T follicular helper cell (primary cell): ENCODE results near the gene CAPNS2.

Experiments used
- DNase-seq: peaks from one replicate; pipeline ENCODE4 v3.0.0-alpha.2; 2020; ENCODE audit warnings: low read depth
- total RNA-seq, 2 experiments: gene quantifications; one replicate each; lab custom pipeline; 2026; lab: John Stamatoyannopoulos, UW

The CAPNS2 gene
- total RNA-seq: 0 reads per million in 2 experiments

DNA sequence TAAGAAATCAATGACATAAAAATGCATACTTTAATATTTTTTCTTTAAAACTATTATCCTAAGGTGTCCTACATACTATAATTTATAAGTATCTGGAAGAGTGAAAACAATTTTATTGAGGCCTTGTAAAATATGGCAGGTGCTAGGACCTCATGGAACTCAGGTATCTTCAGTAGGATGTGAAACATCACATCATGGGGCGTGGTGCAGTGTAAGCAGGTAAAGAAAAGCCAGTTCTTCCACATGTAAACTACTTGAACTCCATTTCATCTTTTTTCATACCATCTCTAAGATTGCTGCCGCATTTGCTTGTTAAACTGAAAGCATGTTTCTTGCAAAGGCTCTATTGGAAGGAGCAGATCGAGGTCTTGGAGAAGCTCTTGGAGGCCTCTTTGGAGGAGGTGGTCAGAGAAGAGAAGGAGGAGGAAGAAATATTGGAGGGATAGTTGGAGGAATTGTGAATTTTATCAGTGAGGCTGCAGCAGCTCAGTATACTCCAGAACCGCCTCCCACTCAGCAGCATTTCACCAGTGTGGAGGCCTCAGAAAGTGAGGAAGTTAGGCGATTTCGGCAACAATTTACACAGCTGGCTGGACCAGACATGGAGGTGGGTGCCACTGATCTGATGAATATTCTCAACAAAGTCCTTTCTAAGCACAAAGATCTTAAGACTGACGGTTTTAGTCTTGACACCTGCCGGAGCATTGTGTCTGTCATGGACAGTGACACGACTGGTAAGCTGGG lies at the start of gene CAPNS2:
TSS of gene CAPNS2 (plus strand) at position 253 of the 744 bp plus-strand sequence. CDS start at position 326, 73 bp downstream.
- DNase-seq: no peak

DNA sequence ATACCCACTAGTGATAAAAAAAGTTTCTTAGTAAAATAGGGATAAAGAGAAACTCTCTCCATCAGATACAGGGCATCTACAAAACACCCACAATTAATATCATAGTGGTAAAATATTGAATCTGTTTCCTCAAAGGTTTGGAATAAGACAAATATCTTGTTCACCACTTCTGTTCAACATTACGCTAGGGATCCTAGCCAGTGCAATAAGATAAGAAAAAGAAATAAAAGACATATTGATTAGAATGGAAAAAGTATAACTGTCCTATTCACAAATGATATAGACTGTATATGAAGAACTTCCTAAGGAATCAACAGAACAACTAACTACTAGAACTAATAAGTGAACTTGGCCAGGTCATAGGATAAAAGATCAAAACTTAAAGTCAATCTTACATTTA lies 44.7 kb upstream of the CAPNS2 start:
- DNase-seq: no peak

DNA sequence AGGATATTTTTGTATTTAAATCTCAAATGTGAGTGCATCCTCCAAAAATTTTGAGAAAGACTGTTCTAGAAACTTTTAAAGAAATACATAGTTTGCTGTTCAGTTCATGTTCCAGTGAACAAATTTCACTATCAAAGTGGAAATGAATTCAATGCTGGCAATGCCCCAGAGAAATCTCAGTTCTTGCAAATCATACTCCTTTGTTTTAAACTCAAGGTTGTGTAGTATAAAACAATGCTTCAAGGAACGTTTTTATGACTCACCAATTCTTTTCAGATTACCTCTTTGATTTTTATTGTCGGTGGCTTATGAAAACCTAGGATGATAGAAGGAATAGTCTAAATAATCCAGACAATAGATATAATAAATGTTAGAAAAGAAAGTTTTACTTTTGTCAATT lies 40.0 kb upstream of the CAPNS2 start:
- DNase-seq: no peak

DNA sequence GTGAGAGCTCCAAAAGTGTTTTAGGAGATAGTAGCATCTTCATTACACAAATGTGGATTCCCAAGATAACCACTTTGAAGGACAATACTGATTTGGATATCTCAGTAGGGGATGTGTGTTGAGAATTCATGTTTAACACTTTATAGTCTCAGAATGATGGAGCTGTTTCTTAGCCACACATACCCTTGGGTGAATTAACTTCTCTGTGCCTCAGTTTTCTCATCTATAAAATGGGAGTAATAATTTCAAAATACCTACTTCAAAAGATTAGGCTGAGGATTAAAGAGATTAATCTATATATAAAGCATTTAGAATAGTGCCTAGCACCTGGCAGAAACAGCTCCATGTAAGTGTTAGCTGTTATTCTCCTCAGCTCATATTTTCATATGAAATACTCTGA lies 38.6 kb upstream of the CAPNS2 start:
- no peak for DNase-seq

DNA sequence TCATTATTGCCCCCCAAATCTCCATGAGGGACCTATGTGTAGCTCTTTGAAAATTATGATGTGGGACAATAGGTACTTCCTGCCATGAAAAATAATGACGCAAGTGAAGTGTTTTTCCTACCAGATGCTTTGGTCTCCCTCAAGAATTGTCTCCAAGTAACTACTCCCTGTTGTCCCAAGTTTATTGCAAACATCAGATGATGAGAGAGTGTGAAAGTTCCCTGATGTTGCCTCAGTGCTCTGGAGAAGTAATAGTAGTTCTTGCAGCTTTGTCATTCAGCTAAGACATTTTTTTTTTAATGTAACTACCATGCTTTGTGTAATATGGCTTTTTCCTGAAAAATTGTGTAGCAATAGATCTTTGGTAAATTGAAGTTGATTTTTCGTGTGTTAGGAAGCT lies 37.5 kb upstream of the CAPNS2 start:
- no peak for DNase-seq

DNA sequence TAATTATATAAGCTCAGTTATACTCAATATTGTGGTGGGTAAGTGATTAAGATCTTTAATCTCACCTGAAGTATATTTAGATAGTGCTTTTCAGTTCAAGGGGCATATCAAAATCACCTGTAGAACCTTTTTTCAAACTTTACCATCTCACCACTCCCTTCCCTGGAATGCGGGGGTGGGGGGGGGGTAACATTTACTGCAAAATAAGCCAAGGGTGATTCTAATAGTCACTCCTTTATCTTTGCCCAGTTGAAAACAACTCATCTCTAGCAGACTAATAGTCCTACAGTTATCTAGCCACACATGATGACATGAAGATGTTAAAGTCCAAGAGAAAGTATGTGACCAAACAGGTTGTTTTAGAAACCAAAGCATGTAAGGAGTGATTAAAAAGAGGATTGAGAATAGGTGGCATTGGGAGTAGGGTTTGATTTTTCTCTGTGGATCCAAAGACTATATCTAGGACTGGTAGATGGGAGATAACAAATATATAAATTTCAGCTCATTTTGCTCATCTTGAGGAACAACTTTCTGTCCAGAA lies 36.1 kb upstream of the CAPNS2 start:
- DNase-seq: no peak

DNA sequence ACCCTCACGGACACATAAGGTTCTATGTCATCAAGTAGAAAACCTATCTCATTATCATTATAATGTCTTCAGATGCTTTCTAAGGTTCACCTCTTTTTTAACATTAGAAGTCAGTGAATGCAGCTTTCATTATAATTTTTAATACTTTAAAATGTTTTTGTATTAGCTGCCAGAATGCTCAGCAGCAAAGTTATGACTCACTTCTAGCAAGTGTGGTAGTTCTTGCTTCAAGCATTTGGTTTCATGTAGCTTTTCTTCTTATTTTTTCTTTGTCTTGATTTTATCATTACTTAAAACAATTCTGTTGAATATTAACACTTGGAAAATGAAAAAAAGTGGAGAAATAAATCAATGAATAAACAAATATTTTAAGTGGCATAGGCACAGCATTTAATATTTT lies 34.3 kb upstream of the CAPNS2 start:
- no peak for DNase-seq

DNA sequence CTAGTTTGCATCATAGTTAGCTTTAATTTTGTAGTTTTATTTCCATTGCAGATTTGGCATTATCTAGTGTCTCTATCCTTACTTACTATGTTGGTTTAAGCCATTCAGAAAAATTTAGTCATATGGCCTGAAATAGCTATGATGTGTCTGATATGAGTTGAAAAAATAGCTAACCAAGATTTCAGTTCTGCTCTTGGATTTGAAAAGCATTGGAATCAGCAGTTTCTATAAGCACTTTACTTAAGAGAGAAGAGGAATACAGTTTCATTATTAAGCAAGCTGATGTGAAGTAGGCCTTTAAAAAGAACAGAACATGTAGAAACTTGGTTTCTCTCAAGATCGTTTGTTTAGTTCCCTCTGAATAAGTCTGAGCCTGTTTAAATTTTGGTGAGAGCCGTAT lies 31.7 kb upstream of the CAPNS2 start:
- no peak for DNase-seq

DNA sequence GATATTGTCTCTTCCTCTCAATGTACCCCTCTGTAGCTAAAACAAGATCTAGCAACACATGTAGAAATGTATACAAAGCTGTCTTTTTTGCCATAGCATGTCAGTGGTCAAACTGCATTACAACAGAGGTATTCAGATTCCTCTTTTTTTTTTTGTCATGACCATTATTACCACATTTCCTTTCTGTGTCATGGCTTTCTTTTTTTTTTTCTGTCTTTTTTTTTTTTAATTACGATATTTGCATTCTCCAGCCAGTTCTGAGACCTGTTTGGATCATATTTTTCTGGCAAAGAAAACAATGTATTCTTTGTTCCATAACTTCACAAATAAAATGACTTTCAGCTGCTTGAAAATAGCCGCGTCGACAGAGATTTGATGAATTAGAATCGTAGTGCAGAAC lies 27.4 kb upstream of the CAPNS2 start:
- DNase-seq: no peak

DNA sequence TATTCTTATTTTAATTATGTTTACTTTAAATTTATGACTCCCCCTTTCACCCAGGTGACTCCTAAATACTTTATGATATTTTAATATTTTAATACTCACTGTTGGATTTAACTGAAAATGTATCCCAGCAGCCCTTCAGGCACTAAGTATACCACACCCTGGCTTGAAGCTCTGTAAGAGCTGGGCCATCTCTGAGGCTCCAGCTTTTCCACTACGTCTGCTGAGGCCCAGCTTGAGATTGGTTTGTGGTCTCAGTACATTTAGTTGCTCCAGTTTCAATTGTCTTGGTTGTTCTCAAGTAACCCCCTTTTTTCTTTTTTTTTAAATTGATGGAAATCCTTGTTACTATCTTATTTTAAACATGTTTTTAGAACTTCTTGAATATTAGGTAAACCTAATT lies 27.0 kb upstream of the CAPNS2 start:
- DNase-seq: no peak

DNA sequence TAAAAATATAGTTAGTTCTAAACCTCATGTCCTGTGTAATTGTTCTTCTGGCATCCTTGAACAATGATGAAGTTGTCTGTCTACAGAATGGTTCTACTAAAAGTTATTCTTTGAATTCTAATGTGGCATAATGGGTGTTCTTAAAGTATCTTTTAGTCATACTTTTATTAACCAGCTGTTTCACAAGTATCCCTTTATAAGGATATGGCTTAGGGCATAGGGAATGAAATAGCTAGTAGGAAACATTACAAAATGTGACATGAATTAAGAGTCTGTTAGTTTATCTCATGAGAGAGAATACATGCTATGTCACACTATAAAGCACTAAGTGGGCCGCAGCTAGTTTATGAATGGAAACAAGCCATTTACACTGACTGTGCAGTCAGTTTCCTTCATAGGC lies 26.3 kb upstream of the CAPNS2 start:
- DNase-seq: no peak

DNA sequence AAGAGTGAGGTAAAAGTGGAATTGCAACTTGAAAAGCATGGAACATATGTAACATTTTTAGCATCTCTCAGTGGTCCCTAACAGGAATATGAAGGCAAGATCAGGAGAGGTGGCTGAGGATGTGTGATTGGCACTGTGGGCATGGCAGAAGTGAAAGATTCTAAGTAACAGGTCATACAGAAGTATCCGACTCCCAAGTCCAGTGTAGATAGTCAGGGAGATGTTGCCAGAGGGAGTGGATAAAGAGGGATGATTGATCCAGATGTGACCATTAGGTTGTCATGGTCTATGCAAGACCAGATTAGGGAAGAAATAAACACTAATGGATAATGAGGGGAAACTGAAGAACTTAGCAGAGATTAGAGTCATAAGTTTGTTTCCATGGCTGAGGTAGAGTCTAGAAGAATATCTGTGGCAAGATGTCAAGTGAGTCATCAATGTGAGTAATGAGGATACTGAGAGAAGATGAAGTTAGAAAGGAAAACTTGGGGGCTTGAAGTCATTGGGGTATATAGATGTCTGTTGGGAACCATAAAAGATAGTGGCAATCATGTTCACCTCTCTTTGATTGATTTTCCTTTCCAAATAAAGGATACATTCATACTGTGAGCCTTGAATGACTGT lies 23.9 kb upstream of the CAPNS2 start:
- no peak for DNase-seq

DNA sequence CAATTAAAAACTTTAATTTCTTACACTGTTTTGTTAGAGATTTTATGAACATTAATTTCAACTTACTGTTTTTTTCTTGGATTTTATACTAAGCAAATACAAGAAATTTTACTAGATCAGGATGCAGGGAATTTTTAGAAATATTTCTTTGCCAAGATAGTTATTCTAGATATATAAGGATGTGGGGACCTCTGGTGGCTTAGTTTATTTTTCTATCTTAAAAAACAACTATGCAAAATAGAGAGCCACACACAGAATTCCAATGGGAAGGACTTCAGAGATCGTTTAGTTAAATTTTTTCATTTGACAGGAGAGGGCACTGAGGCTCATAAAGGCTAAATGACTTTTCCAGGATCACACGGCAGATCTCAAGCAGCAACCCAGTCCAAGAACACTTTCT lies 23.0 kb upstream of the CAPNS2 start:
- DNase-seq: no peak

DNA sequence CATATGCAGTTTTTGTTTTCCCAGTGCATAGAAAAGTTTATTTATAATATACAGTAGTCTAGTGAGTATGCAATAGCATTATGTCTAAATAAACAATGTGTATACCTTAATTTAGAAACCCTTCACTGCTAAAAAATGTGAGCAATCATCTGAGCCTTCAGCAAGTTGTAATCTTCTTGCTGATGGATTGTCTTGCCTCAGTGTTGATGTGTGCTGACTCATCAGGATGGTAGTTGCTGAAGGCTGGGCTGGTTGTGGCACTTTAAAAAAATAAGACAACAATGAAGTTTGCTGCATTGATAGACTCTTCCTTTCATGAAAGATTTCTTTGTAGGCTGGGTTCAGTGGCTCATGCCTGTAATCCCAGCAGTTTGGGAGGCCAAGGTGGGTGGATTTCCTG lies 13.9 kb upstream of the CAPNS2 start:
- no peak for DNase-seq

DNA sequence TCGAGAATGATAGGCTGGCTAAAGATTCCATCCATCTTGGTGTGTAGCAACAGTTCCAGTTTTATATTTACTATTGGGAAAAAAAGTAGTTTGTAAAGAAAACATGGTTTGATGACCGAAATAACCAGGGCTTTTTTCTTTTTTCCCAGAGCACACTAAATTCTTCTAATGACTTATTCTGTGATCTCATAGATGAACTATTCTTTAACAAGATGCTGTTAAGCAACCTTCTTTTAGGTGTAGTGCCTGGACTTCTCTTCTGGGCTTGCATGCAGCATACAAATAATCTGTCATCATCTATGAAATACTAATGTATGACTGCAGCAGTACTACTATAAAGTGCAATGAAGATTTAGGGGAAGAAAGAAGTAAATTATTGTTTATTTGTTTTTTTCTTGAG lies 11.0 kb upstream of the CAPNS2 start:
- DNase-seq: no peak

DNA sequence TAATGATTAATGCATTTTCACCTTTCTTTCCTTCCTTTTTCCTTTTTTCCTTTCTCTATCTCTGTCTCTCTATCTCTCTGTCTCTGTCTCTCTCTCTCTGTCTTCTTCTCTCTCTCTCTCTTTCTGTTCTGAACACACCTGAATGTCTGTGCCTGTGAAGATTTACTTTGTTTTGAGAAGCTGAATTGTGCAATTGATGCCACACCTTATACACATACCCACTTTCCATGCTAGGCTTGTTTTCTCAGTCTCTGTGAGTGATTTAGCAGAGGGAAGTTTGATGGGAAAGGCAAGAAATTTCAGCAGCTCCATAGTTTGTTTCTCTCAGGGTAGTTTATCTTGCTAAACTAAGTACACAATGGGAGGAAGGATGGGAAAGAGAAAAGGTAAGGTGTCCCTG lies 9.3 kb upstream of the CAPNS2 start:
- no peak for DNase-seq

DNA sequence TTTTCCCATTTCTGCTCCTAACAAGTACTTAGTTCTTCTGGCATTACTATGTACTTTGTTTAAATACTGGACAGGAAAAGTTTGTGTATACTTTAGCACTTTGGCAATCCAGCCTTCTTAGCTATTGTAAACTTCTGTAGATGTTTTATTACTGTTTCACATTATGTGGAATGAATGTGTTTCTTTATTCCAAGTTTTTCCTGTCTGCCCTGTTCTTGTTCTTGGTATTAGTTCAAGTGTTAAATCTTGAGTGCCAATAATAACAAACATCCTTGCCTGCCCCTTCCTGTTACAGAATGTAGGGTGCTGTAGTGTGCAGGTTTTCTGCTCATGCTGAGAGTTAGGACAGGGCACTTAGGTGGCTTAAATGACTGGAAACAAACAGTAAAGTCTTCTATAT lies 7.3 kb upstream of the CAPNS2 start:
- DNase-seq: no peak

DNA sequence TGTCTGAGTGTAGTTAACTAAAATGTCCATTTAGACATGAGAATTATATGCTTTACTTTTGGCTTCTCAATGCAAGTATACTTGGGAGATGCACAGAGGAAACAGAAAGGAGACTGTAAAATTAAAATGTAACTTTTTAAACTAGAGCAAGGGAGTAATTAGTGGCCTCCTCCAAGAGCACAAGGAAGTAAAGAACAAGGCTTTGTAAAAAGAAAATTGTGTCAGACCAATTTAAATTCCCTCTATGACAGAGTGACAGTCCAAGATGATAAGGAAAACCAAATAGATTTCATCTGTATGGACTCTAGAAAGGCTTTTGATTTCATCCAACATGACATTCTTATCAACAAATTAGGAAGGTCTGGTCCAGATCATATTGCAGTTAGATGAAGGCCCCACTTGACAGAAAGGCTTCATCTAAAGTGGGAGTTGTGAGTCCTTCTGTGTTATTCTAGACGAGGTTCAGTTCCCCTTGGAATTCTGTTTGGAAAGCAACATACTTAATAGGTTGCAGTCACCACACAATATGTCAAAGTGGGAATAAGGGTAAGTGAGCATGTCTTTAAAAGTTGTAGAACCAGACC lies 6.5 kb upstream of the CAPNS2 start:
- no peak for DNase-seq

DNA sequence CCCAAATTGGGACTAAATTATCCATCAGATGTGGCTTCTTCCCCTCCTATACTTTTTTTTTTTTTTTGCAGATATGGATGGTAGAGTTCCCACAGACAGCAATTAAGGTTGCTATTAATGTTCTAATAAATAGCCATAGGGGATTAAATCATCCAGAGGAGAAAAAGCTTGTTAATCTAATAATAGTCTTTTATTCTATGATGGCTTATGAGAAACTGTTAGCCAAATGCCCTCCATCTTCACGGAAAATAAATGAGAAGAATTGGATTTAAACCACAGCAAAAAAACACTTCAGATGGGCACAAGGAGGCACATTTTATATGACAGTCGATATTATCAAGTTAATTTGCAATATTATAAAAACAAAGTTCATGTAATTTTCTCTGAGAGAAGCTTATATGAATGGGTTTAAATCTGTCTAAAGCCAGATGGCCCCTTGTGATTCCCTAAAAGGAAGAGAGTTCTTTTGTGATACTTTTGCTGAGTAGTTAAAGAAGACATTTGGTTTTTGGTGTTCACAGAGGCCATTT lies 5.1 kb upstream of the CAPNS2 start:
- DNase-seq: no peak

DNA sequence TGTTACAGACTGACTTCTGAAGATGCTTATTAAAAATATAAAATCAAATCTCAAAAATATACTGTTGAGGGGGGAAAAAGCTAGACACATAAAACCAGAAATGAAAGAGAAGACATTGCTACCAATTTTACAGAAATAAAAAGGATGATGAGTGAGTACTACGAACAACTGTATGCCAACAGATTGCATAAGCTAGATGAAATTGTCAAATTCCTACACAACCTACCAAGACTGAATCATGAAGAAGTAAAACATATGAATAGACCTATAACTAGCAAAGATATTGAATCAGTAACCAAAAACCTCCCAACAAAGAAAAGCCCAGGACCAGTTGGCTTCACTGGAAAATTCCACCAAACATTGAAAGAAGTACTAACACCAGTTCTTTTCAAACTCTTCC lies 3.5 kb upstream of the CAPNS2 start:
- DNase-seq: no peak

DNA sequence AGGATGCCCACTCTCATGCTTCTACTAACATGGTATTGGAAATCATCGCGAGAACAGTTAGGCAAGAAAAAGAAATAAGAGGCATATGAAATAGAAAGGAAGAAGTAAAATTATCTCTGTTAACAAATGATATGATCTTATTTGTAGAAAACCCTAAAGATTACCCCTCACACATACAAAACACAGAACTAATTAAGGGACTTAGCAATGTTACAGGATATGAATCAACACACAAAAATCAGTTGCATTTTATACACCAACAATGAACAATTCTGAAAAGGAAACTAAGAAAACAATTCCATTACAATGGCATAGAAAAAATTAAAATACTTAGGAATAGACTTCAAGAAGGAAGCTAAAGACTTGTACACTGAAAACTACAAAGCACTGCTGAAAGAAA lies 2.7 kb upstream of the CAPNS2 start:
- DNase-seq: no peak

DNA sequence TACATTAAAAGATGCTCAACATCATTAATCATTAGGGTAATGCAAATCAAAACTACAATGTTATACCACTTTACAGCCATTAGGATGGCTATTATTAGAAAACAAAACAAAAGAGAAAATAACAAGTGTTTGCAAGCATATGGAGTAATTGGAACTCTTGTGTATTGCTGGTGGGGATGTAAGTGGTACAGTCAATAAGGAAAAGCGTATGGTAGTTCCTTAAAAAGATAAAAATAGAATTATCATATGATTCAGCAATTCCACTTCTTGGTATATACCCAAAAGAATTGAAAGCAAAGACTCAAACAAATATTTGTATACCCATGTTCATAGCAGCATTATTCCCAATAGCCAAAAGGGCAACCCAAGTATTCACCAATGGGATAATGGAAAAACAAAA lies 1.4 kb upstream of the CAPNS2 start:
- no peak for DNase-seq

DNA sequence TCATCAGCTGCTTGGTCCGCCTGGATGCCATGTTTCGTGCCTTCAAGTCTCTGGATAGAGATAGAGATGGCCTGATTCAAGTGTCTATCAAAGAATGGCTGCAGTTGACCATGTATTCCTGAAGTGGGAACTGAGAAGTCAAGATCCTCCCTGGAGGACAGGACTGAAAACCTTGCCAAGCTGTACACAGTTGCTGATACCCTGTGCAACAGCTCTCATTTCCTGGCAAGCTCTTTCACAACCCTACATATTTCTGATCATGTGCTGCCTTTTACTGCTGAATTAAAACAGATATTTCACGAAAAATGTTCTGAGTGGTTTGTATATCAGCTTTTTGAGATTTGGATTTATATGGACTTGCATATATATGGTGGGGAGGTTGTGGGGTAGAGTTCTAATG lies 898 bp downstream of the CAPNS2 start:
- DNase-seq: no peak
